ENCODE results near the gene MEST. TPM values are rescaled to one million over a fixed set of nuclear protein-coding genes. Genes with fewer than 3 reads are reported as not detected.
"Not testable (repeated sequence)": the region's sequence is repeated elsewhere in the genome, so short reads cannot be mapped to it uniquely, and the experiment has no call there.

Gene MEST
- total and polyA plus RNA-seq, 7 experiments from 2014 or later: 1.6 to 8.7 (median 4.6) TPM

DNA sequence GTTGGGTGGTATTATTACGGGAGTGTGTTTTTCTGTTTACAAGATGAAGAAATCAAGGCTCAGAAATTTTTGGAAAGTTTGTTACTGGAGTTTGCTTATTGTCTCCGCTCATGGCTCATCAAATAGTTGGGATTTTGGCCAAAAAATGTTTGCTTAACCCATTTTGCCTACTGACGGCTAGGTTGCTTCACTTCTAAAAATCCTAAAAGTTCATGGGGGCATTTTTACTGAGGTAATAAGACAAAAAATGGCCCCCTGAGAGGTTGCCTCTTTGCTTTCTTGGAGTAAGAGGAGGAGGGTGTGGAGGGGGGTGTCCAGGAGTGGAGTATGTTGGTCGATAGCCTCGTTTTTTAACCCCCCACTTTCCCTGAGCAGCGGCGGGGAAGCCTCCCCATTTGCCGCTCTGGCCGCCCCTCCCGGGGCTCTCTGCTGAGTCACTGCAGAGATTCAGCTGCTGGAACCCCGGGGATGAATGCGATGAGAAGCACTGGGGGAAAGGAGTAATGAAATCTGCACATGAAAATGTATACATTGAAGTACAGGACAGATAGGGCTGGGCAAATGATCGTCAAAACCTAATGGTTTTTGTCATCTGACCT lies 1.5 kb downstream of the MEST start:
- H3K4me1 Mint-ChIP-seq: peaks cover 6 to 20% (median 17%) of the 10 kb centered on the region in 7 donors
- peaks cover 2 to 12% (median 6%) of the 10 kb centered on the region in 5 donors for H3K36me3 Mint-ChIP-seq
- peaks cover 0 to 5% of the 10 kb centered on the region in 2 donors for H3K4me1 ChIP-seq (ENCODE audit: control insufficient read depth in 2 of 2, insufficient read depth in 2 of 2, low read length in 2 of 2)
- peak overlapping the region; percentile 13 for H3K4me3 ChIP-seq (ENCODE audit: low read length)
- intact Hi-C loops (cut with micrococcal nuclease): no loop called here
- no peak overlapping the region for H3K27ac Mint-ChIP-seq
- H3K9me3 Mint-ChIP-seq: peaks cover 0 to 8% (median 0%) of the 10 kb centered on the region in 11 donors
- DNase-seq: no peak
- ChIA-PET POLR2A (no interaction called here), CTCF (no interaction called here)
- no peak for ATAC-seq
- no peaks in the 10 kb centered on the region for H3K9me3 ChIP-seq (ENCODE audit: control insufficient read depth in 2 of 3, low read length in 3 of 3)
- H3K27ac ChIP-seq (ENCODE audit: low read depth, low read length): no peak overlapping the region
- H3K36me3 ChIP-seq (ENCODE audit: control insufficient read depth in 2 of 3, insufficient read depth in 3 of 3, low read length in 3 of 3): no peaks in the 10 kb centered on the region
- peak overlapping the region; percentile 9 to 83 (median 72) for H3K4me3 Mint-ChIP-seq
- H3K27me3 Mint-ChIP-seq: peaks cover 12 to 60% (median 39%) of the 10 kb centered on the region in 5 donors
- peaks cover 0 to 3% of the 10 kb centered on the region in 2 donors for H3K27me3 ChIP-seq (ENCODE audit: control insufficient read depth in 2 of 2, insufficient read depth in 2 of 2, low read length in 2 of 2)

DNA sequence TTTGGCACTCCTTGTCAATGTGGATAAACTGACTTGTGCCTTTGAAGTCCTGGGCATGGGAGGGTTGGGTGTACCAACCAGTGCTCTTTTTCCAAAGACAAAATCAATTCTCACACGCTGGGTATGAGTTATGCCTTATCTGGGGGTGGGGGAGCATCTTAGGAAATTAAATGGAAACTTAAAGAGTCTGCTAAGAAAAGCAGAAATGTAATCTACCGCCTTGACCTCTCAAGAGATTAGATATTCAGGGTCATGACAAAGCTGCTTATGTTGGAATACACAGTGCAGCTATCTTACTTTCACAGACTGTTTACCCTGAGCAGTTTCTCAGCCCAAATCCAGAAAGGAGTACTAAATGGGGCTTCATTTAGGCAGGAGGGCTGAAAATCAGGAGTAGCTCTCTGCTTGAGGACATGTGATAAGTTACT lies 2.6 kb downstream of the MEST start:
- Histone ChIP-seq H3K27ac (ENCODE audit: low read depth, low read length) (no peak overlapping the region), H3K4me1 (ENCODE audit: control insufficient read depth in 2 of 2, insufficient read depth in 2 of 2, low read length in 2 of 2) (peaks cover 0 to 5% of the 10 kb centered on the region in 2 donors), H3K4me3 (ENCODE audit: low read length) (no peak overlapping the region), H3K9me3 (ENCODE audit: control insufficient read depth in 2 of 3, low read length in 3 of 3) (no peaks in the 10 kb centered on the region), H3K27me3 (ENCODE audit: control insufficient read depth in 2 of 2, insufficient read depth in 2 of 2, low read length in 2 of 2) (peaks cover 0 to 3% of the 10 kb centered on the region in 2 donors), H3K36me3 (ENCODE audit: control insufficient read depth in 2 of 3, insufficient read depth in 3 of 3, low read length in 3 of 3) (no peaks in the 10 kb centered on the region)
- Mint-ChIP-seq H3K27me3 (peaks cover 12 to 52% (median 35%) of the 10 kb centered on the region in 5 donors), H3K36me3 (peaks cover 2 to 15% (median 6%) of the 10 kb centered on the region in 5 donors), H3K27ac (no peak overlapping the region), H3K9me3 (peaks cover 0 to 8% (median 0%) of the 10 kb centered on the region in 11 donors), H3K4me3 (no peak overlapping the region), H3K4me1 (peaks cover 6 to 20% (median 17%) of the 10 kb centered on the region in 7 donors)
- no peak for ATAC-seq
- intact Hi-C loops (cut with micrococcal nuclease): no loop called here
- ChIA-PET POLR2A (no interaction called here), CTCF (no interaction called here)
- DNase-seq: no peak

DNA sequence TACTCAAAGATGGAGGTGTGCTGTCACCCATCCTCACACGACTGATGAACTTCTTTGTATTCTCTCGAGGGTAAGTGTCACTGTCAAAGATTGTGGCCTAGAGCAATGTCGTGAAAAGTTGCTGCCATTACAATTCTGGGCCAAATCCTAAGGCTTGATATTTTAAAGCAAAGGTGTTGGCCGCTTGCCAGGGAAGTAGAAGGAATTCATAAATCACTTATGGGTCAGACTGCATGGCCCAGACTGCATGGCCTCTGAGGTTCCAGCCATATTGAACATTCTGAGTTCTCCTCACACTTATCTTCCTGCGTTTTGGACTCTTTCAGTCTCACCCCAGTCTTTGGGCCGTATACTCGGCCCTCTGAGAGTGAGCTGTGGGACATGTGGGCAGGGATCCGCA lies 8.6 kb downstream of the MEST start:
- intact Hi-C loops (cut with micrococcal nuclease): no loop called here
- peaks cover 0 to 18% (median 0%) of the 10 kb centered on the region in 3 experiments for H3K36me3 ChIP-seq (ENCODE audit: control insufficient read depth in 2 of 3, insufficient read depth in 3 of 3, low read length in 3 of 3)
- H3K9me3 ChIP-seq (ENCODE audit: control insufficient read depth in 2 of 3, low read length in 3 of 3): no peaks in the 10 kb centered on the region
- DNase-seq (no peak), ATAC-seq (no peak)
- H3K27me3 ChIP-seq (ENCODE audit: control insufficient read depth in 2 of 2, insufficient read depth in 2 of 2, low read length in 2 of 2): no peaks in the 10 kb centered on the region
- no peak overlapping the region for H3K27ac ChIP-seq (ENCODE audit: low read depth, low read length)
- H3K4me3 ChIP-seq (ENCODE audit: low read length): no peak overlapping the region
- no peaks in the 10 kb centered on the region for H3K9me3 Mint-ChIP-seq
- ChIA-PET POLR2A (no interaction called here), CTCF (no interaction called here)
- no peaks in the 10 kb centered on the region for H3K4me1 ChIP-seq (ENCODE audit: control insufficient read depth in 2 of 2, insufficient read depth in 2 of 2, low read length in 2 of 2)
- H3K4me3 Mint-ChIP-seq: no peak overlapping the region
- H3K36me3 Mint-ChIP-seq: peaks cover 2 to 53% (median 9%) of the 10 kb centered on the region in 5 donors
- peaks cover 0 to 3% (median 0%) of the 10 kb centered on the region in 5 donors for H3K27me3 Mint-ChIP-seq
- no peaks in the 10 kb centered on the region for H3K4me1 Mint-ChIP-seq
- no peak overlapping the region for H3K27ac Mint-ChIP-seq

DNA sequence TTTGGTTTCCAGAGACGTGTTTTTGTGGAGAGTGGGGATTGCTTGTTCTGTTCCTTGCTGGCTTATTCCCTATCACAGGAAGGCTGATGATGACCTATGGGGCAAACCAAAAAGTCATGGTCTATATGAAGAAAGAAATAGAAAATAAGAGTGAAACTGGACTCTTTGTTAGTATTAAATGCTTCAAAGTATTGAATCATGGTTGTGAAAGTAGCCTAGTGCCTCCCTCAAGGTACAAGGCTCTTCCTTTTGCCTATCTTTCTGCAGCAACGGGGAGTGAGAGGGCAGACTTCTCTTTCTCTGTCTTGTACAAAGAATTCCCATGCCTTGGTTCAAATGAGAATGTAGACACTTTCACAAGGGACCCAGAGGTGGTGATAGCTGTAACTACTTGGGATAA lies 9.0 kb downstream of the MEST start:
- POLR2A ChIA-PET: no interaction called here
- peaks cover 2 to 53% (median 9%) of the 10 kb centered on the region in 5 donors for H3K36me3 Mint-ChIP-seq
- DNase-seq: no peak
- H3K27ac ChIP-seq (ENCODE audit: low read depth, low read length): no peak overlapping the region
- no peaks in the 10 kb centered on the region for H3K9me3 ChIP-seq (ENCODE audit: control insufficient read depth in 2 of 3, low read length in 3 of 3)
- H3K9me3 Mint-ChIP-seq: no peaks in the 10 kb centered on the region
- no peak for ATAC-seq
- no peaks in the 10 kb centered on the region for H3K4me1 ChIP-seq (ENCODE audit: control insufficient read depth in 2 of 2, insufficient read depth in 2 of 2, low read length in 2 of 2)
- CTCF ChIA-PET: no interaction called here
- intact Hi-C loops (cut with micrococcal nuclease): no loop called here
- H3K4me3 ChIP-seq (ENCODE audit: low read length): no peak overlapping the region
- no peaks in the 10 kb centered on the region for H3K27me3 ChIP-seq (ENCODE audit: control insufficient read depth in 2 of 2, insufficient read depth in 2 of 2, low read length in 2 of 2)
- H3K4me1 Mint-ChIP-seq: no peaks in the 10 kb centered on the region
- no peaks in the 10 kb centered on the region for H3K27me3 Mint-ChIP-seq
- no peak overlapping the region for H3K27ac Mint-ChIP-seq
- H3K36me3 ChIP-seq (ENCODE audit: control insufficient read depth in 2 of 3, insufficient read depth in 3 of 3, low read length in 3 of 3): peaks cover 0 to 18% (median 0%) of the 10 kb centered on the region in 3 experiments
- H3K4me3 Mint-ChIP-seq: no peak overlapping the region

DNA sequence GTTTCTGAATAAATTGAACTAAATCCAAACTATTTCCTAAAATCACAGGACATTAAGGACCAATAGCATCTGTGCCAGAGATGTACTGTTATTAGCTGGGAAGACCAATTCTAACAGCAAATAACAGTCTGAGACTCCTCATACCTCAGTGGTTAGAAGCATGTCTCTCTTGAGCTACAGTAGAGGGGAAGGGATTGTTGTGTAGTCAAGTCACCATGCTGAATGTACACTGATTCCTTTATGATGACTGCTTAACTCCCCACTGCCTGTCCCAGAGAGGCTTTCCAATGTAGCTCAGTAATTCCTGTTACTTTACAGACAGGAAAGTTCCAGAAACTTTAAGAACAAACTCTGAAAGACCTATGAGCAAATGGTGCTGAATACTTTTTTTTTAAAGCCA lies 13.9 kb downstream of the MEST start:
- Mint-ChIP-seq H3K36me3 (peaks cover 2 to 47% (median 18%) of the 10 kb centered on the region in 5 donors), H3K4me3 (no peak overlapping the region), H3K4me1 (no peaks in the 10 kb centered on the region), H3K9me3 (no peaks in the 10 kb centered on the region), H3K27ac (no peak overlapping the region), H3K27me3 (no peaks in the 10 kb centered on the region)
- intact Hi-C loops (cut with micrococcal nuclease): no loop called here
- Histone ChIP-seq H3K4me3 (ENCODE audit: low read length) (no peak overlapping the region), H3K9me3 (ENCODE audit: control insufficient read depth in 2 of 3, low read length in 3 of 3) (no peaks in the 10 kb centered on the region), H3K27ac (ENCODE audit: low read depth, low read length) (no peak overlapping the region), H3K27me3 (ENCODE audit: control insufficient read depth in 2 of 2, insufficient read depth in 2 of 2, low read length in 2 of 2) (no peaks in the 10 kb centered on the region), H3K4me1 (ENCODE audit: control insufficient read depth in 2 of 2, insufficient read depth in 2 of 2, low read length in 2 of 2) (no peaks in the 10 kb centered on the region), H3K36me3 (ENCODE audit: control insufficient read depth in 2 of 3, insufficient read depth in 3 of 3, low read length in 3 of 3) (peaks cover 0 to 26% (median 9%) of the 10 kb centered on the region in 3 experiments)
- ChIA-PET CTCF (no interaction called here), POLR2A (no interaction called here)
- no peak for ATAC-seq
- no peak for DNase-seq

DNA sequence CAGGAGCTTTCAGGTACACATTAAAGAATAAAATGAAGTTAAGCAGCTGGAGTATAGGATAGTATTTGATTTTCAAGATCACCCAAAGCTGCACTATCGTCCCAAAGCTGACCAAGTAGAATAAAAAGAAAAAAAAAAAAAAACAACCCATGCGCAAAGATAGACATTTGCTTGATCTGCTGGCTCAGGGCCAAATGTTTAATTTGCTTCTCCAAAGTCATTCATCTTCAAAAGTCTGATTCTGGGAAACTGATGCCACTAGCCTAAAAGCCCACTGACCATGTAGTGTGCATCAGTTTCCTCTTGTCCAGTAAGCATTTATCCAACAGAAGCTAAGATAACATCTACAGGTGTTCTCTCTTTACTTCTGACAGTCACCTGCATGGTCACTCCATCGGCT lies 14.5 kb downstream of the MEST start:
- ATAC-seq (no peak), DNase-seq (no peak)
- ChIA-PET POLR2A (no interaction called here), CTCF (no interaction called here)
- H3K4me3 ChIP-seq (ENCODE audit: low read length): no peak overlapping the region
- H3K9me3 ChIP-seq (ENCODE audit: control insufficient read depth in 2 of 3, low read length in 3 of 3): no peaks in the 10 kb centered on the region
- no peak overlapping the region for H3K27ac Mint-ChIP-seq
- H3K4me1 ChIP-seq (ENCODE audit: control insufficient read depth in 2 of 2, insufficient read depth in 2 of 2, low read length in 2 of 2): no peaks in the 10 kb centered on the region
- H3K36me3 Mint-ChIP-seq: peaks cover 2 to 41% (median 18%) of the 10 kb centered on the region in 5 donors
- peaks cover 0 to 23% (median 9%) of the 10 kb centered on the region in 3 experiments for H3K36me3 ChIP-seq (ENCODE audit: control insufficient read depth in 2 of 3, insufficient read depth in 3 of 3, low read length in 3 of 3)
- H3K27me3 Mint-ChIP-seq: no peaks in the 10 kb centered on the region
- H3K27me3 ChIP-seq (ENCODE audit: control insufficient read depth in 2 of 2, insufficient read depth in 2 of 2, low read length in 2 of 2): no peaks in the 10 kb centered on the region
- H3K9me3 Mint-ChIP-seq: no peaks in the 10 kb centered on the region
- H3K27ac ChIP-seq (ENCODE audit: low read depth, low read length): no peak overlapping the region
- H3K4me3 Mint-ChIP-seq: no peak overlapping the region
- H3K4me1 Mint-ChIP-seq: no peaks in the 10 kb centered on the region
- intact Hi-C loops (cut with micrococcal nuclease): no loop called here

DNA sequence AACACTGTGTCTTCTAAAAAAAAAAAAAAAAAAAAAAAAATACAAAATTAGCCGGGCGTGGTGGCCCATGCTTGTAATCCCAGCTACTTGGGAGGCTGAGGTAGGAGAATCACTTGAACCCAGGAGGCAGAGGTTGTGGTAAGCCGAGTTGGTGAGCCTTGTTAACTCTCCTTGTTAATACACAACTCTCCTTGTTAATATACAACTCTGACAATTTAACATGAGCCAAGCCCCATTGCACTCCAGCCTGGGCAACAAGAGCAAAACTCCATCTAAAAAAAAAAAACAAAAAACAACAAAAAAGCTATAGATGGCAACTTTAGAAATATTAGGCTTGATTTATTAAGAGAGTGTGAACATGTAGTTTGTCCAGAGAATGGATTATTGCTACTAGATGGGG lies 20.2 kb downstream of the MEST start:
- H3K36me3 ChIP-seq (ENCODE audit: control insufficient read depth in 2 of 3, insufficient read depth in 3 of 3, low read length in 3 of 3); ATAC-seq; H3K9me3 Mint-ChIP-seq; H3K9me3 ChIP-seq (ENCODE audit: control insufficient read depth in 2 of 3, low read length in 3 of 3); H3K27ac Mint-ChIP-seq; H3K4me3 ChIP-seq (ENCODE audit: low read length); H3K27ac ChIP-seq (ENCODE audit: low read depth, low read length); POLR2A ChIA-PET; H3K27me3 Mint-ChIP-seq; H3K4me1 ChIP-seq (ENCODE audit: control insufficient read depth in 2 of 2, insufficient read depth in 2 of 2, low read length in 2 of 2); intact Hi-C loops (cut with micrococcal nuclease); H3K27me3 ChIP-seq (ENCODE audit: control insufficient read depth in 2 of 2, insufficient read depth in 2 of 2, low read length in 2 of 2); DNase-seq; H3K4me3 Mint-ChIP-seq; H3K4me1 Mint-ChIP-seq: not testable (repeated sequence)
- H3K36me3 Mint-ChIP-seq: peaks cover 0 to 16% (median 8%) of the 10 kb centered on the region in 5 donors
- CTCF ChIA-PET: interaction anchor here (0.5 kb wide), 1 partner anchor 862 kb away, joined by 4 read pairs; no protein-coding TSS in a partner anchor
